Neuron (in vitro differentiated cells): Measurements from ENCODE around the gene CDH8.
"Not testable (repeated sequence)": the region's sequence is repeated elsewhere in the genome, so short reads cannot be mapped to it uniquely, and the experiment has no call there.

Experiments used
- H2AFZ ChIP-seq: one replicate; pipeline ENCODE4 v1.6.1; 2013; ENCODE audit warnings: low read depth, mild to moderate bottlenecking, inconsistent platforms, low read length, moderate library complexity
- H3K27me3 ChIP-seq: one replicate; pipeline ENCODE4 v1.6.1; 2013; ENCODE audit warnings: low read length; ENCODE audit not compliant: insufficient read depth
- H3K36me3 ChIP-seq: one replicate; pipeline ENCODE4 v1.6.1; 2013; ENCODE audit warnings: low read length; ENCODE audit not compliant: insufficient read depth
- H3K4me1 ChIP-seq: one replicate; pipeline ENCODE4 v1.6.1; 2013; ENCODE audit warnings: low read length; ENCODE audit not compliant: insufficient read depth
- H3K4me3 ChIP-seq: 2 replicates; pipeline ENCODE4 v1.5.1; 2013; ENCODE audit warnings: mild to moderate bottlenecking, low read length, moderate library complexity
- H3K9me3 ChIP-seq: one replicate; pipeline ENCODE4 v1.6.1; 2013; ENCODE audit warnings: low read length

CDH8 gene

DNA sequence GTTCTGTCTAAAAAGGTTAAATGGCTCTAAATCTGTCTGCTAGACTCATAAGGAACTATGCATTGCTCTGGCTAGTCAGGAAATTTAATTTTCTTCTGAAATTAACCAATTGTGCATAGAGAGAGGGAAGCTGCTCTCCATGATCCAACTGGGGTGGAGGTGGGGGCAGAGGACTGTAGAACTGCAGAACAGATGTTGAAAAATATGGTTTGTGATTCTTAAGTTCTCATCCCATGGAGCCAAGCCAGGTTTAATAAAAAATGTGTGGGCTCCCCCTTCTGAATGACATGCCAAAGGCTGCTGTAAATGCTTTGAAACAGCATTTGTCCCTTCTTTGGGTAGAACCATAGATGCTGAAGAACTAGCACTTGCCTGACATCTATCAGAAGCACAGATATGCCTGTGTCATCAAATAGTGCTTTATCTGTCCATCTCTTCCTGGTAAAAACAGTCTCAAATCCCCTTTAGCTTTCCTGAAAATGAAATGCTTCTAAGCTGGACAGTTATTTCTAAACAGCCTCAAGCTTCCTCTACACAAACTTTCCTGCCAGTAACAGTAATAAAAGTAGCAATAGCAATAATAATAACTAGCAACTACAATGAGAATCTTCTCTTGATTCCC is 221.4 kb downstream of the CDH8 start:
- no peaks in the 10 kb centered on the region for H3K27me3 ChIP-seq
- H3K4me3 ChIP-seq = no peak overlapping the region
- no peaks in the 10 kb centered on the region for H3K9me3 ChIP-seq
- H3K4me1 ChIP-seq = peaks cover 15% of the 10 kb centered on the region
- no peak overlapping the region for H2AFZ ChIP-seq
- no peaks in the 10 kb centered on the region for H3K36me3 ChIP-seq

DNA sequence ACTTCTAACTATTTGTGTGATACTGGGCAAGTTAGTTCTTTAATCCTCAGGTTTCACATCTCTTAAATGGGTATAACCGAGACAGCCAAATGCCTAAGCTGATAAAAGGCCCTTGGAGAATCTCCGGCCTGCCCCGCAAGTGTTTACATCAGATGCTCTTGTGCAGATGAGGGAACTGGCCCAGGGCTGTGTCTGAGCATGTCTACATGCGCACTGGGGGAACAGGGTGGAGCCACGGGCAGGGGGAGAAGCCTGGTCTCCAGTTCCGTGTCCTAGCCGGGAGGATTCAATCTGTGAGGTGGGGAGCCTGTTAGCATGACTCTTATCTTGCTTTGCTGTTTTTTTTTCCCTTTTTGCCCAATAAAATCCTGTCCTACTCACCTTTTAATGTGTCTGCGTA is 222.9 kb downstream of the CDH8 start:
- Histone ChIP-seq H3K27me3 (no peaks in the 10 kb centered on the region), H3K4me1 (peaks cover 15% of the 10 kb centered on the region), H3K4me3 (no peak overlapping the region), H3K9me3 (no peaks in the 10 kb centered on the region), H2AFZ (no peak overlapping the region), H3K36me3 (no peaks in the 10 kb centered on the region)

DNA sequence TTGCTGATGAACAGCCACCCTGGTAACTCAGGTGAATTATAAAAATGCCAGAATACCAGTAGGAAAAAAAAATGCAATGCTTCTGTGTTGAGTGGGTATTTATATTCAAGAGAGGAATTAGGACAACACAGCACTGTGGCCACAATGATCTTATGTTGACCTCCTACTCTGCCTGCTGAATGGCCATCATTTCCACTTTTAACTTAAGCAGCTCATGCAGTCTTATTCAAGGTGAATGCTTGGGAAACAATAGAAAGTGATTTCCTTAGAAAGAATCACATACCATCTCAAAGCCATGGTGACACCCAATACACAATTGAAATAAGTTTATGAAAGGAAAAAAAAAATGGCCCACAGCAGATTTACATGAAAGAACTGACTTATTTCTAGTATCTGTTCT is 224.0 kb downstream of the CDH8 start:
- Histone ChIP-seq H2AFZ (no peak overlapping the region), H3K27me3 (no peaks in the 10 kb centered on the region), H3K36me3 (no peaks in the 10 kb centered on the region), H3K9me3 (peaks cover 3% of the 10 kb centered on the region), H3K4me1 (peaks cover 15% of the 10 kb centered on the region), H3K4me3 (no peak overlapping the region)

DNA sequence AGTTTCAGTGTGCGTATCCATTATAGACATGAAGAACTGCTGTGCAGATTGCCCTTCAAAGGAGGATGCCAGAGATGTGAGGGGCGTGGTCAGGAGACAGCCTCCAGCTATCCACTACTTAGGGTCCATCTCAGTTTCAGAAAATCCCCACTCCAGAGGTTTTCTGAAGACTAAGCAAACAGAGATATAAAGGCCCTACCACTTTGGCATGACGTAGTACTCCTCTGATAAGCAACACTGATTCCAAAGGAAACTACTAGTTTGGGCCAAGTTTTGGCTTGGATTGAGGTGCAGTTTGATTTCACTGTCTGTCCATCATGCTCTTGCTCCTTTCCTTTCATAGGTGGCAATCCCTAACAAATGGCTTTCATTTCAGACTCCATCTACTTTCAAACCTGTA is 228.7 kb downstream of the CDH8 start:
- Histone ChIP-seq H2AFZ (no peak overlapping the region), H3K36me3 (no peaks in the 10 kb centered on the region), H3K4me1 (peaks cover 12% of the 10 kb centered on the region), H3K27me3 (no peaks in the 10 kb centered on the region), H3K4me3 (no peak overlapping the region), H3K9me3 (peaks cover 3% of the 10 kb centered on the region)

DNA sequence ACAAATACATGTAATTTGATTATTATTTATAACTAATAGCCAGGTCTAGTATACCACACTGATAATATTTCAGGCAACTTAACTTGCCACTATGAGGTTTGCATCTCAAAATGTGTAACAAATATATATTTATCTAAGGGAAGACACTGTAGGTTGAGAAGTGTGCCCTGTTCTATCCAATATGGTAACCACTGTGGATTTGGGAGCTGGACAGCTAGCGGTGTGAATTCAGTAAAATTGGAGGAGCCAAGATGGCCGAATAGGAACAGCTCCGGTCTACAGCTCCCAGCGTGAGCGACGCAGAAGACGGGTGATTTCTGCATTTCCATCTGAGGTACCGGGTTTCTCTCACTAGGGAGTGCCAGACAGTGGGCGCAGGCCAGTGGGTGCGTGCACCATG is 235.0 kb downstream of the CDH8 start:
- H3K36me3 ChIP-seq, H3K27me3 ChIP-seq, H3K9me3 ChIP-seq, H2AFZ ChIP-seq, H3K4me3 ChIP-seq, H3K4me1 ChIP-seq: not testable (repeated sequence)

DNA sequence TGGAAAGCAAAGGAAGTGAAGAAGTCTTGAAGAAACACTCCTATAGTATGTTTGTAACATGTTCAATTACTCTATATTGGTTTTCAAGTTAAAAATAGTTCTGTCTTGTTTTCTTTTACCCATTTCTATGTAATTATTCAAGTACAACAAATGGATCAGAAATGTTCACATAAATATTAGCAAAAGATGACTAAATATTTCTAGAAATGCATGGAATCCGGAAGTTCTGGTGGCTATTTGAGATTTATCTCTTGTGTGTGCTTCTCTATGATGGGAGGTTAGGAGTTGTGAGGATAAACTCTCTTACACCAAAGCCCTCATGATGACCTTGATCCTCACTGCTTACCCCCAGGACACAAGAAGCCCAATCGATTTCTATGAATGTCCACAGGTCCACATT is 237.5 kb downstream of the CDH8 start:
- Histone ChIP-seq H3K36me3 (no peaks in the 10 kb centered on the region), H3K4me1 (no peaks in the 10 kb centered on the region)

DNA sequence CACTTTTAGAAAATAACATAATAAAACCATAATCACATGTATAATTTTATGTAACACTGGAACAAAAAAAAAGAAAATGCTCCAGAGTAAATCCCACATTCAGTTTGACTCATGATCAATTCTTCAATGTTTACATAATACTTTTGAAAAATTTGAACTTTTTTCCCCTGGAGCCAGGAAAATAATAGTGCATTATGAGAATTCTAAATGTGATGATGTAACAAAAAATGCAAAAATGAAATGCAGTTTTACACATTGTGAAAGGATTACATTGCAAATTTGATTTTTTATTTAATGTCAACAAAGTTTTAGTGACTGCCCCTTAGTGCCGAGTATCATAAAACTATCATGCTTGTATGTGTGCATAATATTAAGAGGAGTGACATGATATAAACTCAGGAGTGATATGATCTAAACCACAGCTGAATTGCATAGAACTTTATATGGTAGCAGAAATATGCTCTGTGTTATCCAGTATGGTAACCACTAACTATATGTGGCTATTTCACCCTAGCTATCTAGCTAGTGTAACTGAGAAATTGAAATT is 238.2 kb downstream of the CDH8 start:
- Histone ChIP-seq H2AFZ (no peak overlapping the region), H3K4me1 (no peaks in the 10 kb centered on the region), H3K36me3 (no peaks in the 10 kb centered on the region), H3K4me3 (no peak overlapping the region), H3K9me3 (no peaks in the 10 kb centered on the region), H3K27me3 (no peaks in the 10 kb centered on the region)

More for the DNA sequence above, 237.5 kb downstream of the CDH8 start:
- H3K27me3 ChIP-seq = no peaks in the 10 kb centered on the region
- H2AFZ ChIP-seq = no peak overlapping the region
- no peaks in the 10 kb centered on the region for H3K9me3 ChIP-seq
- no peak overlapping the region for H3K4me3 ChIP-seq

DNA sequence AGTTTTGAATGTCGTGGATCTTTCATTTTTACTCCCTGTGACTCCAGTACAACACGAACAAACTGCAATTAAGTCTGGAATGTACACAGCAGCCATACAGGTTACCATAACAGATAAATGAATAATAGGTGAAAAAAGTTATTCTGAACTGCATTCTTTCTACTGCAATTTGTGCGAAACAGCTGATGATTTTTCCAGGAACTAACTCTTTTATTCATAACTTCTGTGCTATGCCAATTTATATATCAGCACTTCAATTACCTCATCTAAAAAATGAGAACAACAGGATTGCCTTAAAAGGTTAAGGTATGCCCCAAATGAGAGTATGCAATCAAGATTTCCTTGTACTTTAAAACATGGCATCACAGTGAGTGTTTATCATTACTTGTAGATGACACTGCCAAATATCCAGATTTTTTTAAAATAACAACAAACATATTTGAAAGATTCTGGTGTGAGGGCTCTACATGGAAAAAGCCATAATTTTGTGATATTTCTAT is 238.9 kb downstream of the CDH8 start:
- Histone ChIP-seq H3K27me3 (no peaks in the 10 kb centered on the region), H2AFZ (no peak overlapping the region), H3K9me3 (no peaks in the 10 kb centered on the region), H3K36me3 (no peaks in the 10 kb centered on the region), H3K4me3 (no peak overlapping the region), H3K4me1 (no peaks in the 10 kb centered on the region)

DNA sequence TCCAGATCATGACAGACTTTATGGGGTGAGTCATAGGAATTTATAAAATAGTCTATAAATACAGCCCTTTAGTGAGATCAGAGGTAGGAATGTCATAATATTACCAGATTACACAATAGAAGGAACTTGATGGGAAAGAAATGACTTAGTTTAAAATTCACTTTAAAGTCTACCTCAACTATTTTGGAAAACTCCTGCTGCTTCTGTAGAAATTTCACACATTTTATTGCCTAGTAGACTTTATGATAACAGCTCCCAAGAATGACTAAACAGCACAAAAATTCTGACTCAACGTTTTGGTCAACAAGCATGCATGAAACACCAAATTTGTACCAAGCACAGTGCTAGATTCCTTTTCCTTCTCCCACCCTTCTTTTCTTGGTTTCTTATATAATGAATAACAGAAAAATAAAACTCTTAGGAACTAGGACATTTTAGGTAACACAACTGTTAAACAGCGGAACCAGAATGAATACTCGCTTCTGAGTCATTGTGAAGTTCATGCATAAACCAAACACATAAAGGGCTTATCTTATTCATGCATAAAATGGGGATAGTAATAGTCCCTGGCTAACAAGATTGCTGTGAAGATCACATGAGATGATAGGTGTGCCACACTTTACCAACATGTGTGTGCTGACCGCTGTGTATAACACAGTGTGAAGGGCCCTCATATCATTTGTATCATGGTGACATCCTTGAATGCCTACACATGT is 243.9 kb downstream of the CDH8 start:
- Histone ChIP-seq H3K4me1 (no peaks in the 10 kb centered on the region), H2AFZ (no peak overlapping the region), H3K36me3 (no peaks in the 10 kb centered on the region), H3K27me3 (no peaks in the 10 kb centered on the region), H3K9me3 (no peaks in the 10 kb centered on the region), H3K4me3 (no peak overlapping the region)

DNA sequence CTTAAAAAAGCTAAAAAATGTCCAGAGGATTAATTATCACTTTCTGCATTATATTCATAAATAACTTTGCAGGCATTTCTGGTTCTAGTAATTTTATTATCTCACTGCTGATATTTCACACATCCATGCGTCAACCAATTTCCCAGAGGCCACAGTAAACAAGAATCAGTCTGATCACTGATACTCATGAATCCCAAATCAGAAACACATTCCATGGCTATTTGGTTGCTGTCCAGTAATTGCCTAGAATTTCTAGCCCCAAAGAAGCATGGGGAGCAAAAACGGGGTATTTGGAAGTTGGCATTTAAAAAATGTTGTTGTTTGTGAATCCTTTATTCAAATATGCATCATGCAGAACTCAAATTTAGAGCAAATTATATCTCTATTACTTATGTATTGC is 244.8 kb downstream of the CDH8 start:
- H3K4me1 ChIP-seq = no peaks in the 10 kb centered on the region
- H2AFZ ChIP-seq = no peak overlapping the region
- H3K9me3 ChIP-seq = no peaks in the 10 kb centered on the region
- H3K4me3 ChIP-seq = no peak overlapping the region
- no peaks in the 10 kb centered on the region for H3K27me3 ChIP-seq
- H3K36me3 ChIP-seq = no peaks in the 10 kb centered on the region

DNA sequence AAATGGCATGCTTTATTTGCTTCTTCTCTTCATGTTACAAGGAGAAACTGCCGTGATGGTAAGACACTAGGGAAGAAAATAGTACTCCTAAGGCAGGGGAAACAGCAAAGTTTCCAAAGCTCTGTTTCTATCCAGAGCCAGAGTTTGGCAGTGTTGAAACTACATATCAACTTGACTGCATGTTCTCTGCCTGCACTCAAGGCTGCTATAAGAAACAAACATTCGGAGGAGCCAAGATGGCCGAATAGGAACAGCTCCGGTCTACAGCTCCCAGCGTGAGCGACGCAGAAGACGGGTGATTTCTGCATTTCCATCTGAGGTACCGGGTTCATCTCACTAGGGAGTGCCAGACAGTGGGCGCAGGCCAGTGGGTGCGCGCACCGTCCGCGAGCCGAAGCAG is 254.4 kb downstream of the CDH8 start:
- not testable (repeated sequence) for H3K9me3 ChIP-seq, H3K27me3 ChIP-seq, H3K4me3 ChIP-seq, H3K36me3 ChIP-seq, H3K4me1 ChIP-seq, H2AFZ ChIP-seq

DNA sequence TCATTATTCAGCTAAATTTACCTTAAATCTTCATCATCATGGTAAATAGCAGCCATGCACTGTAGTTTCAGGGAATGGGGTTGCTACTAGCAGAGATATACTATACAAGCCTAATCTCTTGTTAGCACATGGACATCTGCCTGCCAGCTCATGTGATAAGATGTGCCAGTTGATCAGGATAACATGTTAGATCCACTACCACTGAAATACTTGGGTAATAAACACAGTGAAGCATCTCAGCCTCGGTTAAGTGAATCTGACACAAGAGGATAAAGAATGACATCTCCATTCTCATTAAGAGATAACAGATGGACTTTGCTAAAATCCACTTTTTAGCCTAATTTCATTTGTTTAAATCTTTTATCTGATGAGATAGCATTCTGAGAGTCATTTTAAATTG is 256.1 kb downstream of the CDH8 start:
- H2AFZ ChIP-seq = no peak overlapping the region
- no peaks in the 10 kb centered on the region for H3K27me3 ChIP-seq
- H3K9me3 ChIP-seq = no peaks in the 10 kb centered on the region
- H3K4me3 ChIP-seq = no peak overlapping the region
- H3K36me3 ChIP-seq = no peaks in the 10 kb centered on the region
- H3K4me1 ChIP-seq = no peaks in the 10 kb centered on the region

DNA sequence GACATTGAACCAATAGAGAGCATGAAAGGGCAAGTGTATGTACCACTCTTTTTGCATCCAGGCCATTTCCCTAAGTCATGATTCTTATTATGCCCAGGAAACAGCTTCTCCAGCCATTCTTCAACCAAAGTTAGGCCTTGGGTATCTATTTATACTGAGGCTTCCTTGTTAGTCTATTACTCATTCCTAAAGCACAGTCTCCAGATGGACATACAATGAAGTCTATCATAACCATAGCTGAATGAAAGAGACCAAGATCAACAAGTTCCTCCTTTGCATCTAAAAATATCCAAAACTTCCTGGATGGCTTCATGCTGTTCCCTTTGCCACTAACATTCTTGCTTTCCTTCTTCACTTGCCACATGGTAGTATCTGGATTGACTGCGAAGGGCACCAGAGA is 265.9 kb downstream of the CDH8 start:
- H2AFZ ChIP-seq = no peak overlapping the region
- H3K36me3 ChIP-seq = no peaks in the 10 kb centered on the region
- no peaks in the 10 kb centered on the region for H3K4me1 ChIP-seq
- H3K9me3 ChIP-seq = no peaks in the 10 kb centered on the region
- no peaks in the 10 kb centered on the region for H3K27me3 ChIP-seq
- H3K4me3 ChIP-seq = no peak overlapping the region
